WTC11 (cell line): ENCODE results near the gene UGGT1.

Experiments used
- CTCF ChIP-seq: fragments of 200-600 bp; IDR thresholded peaks from 2 replicates; pipeline ENCODE4 v1.8.0; 2022; ENCODE audit warnings: antibody characterized with exemption
- FOXK1 ChIP-seq: sonication (generic); formaldehyde crosslinking; IDR thresholded peaks from 2 replicates; pipeline ENCODE4 v1.8.0; 2022; ENCODE audit warnings: mild to moderate bottlenecking, moderate library complexity, missing genetic modification reagents
- GABPB1 ChIP-seq: sonication (generic); formaldehyde crosslinking; IDR thresholded peaks from 2 replicates; pipeline ENCODE4 v1.8.1; 2023; ENCODE audit warnings: mild to moderate bottlenecking, missing genetic modification reagents
- JUN ChIP-seq: sonication (generic); formaldehyde crosslinking; IDR thresholded peaks from 2 replicates; pipeline ENCODE4 v1.8.0; 2023; ENCODE audit warnings: mild to moderate bottlenecking, missing genetic modification reagents
- ZBTB21 ChIP-seq: sonication (generic); formaldehyde crosslinking; IDR thresholded peaks from 2 replicates; pipeline ENCODE4 v1.8.1; 2023; ENCODE audit warnings: mild to moderate bottlenecking, missing genetic modification reagents, borderline replicate concordance

DNA sequence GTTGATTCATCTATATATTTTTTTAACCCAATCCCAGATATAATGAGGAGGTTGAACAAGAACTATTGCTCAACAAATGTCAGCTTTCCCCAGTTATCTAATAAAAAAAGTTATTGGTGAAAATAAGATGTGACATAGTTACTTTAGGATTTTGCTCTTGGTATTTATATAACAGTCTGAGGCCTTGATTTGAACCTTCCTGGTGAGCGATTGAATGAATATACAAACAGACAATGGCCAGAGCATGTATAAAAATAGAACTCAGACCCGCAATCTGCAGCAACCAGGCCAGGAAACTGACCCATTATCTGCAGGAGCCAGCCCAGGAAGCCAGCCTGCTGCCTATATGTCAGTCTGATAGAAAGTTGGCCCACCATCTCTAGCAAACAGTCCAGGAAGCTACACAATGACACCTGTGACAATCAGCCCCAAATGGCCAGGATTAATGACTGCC lies 146.1 kb downstream of the UGGT1 start:
- TF ChIP-seq GABPB1 (CRISPR knock-in tag) (no peak), CTCF (no peak), JUN (no peak), ZBTB21 (no peak), FOXK1 (CRISPR knock-in tag) (no peak)
